ENCODE measurements around the gene GNA14. TPM values are rescaled to one million over a fixed set of nuclear protein-coding genes. Genes with fewer than 3 reads are reported as not detected.

GNA14 gene
- total and polyA plus RNA-seq, 7 donors, result 5.0 to 29.2 (median 7.8) TPM

- DNase-seq, result no peak
- 88 to 94% methylated on average over 4 of the region's 4 CpGs for WGBS, 2 donors
- no peak overlapping the region for H3K27ac ChIP-seq
- TF ChIP-seq CTCF (IDR thresholded peaks at IDR 0.05) (no peak), EP300 (IDR thresholded peaks at IDR 0.05) (no peak), POLR2A (IDR thresholded peaks at IDR 0.05) (no peak), POLR2AphosphoS5 (IDR thresholded peaks at IDR 0.05) (no peak)
- H3K4me3 ChIP-seq, result no peak overlapping the region
- no peaks in the 10 kb centered on the region for H3K27me3 ChIP-seq
- intact Hi-C loops (cut with DNase I), result no loop called here
- no peaks in the 10 kb centered on the region for H3K9me3 ChIP-seq
- peaks cover 0 to 5% (median 0%) of the 10 kb centered on the region in 4 donors for H3K4me1 ChIP-seq
- H3K36me3 ChIP-seq, result peaks cover 0 to 5% (median 0%) of the 10 kb centered on the region in 4 donors
These were observed 116.7 kb downstream of the GNA14 start for GRCh38 chr9:77531400-77531799.

- Histone ChIP-seq H3K27me3 (no peaks in the 10 kb centered on the region), H3K4me3 (no peak overlapping the region), H3K9me3 (no peaks in the 10 kb centered on the region), H3K4me1 (peaks cover 0 to 30% (median 13%) of the 10 kb centered on the region in 4 donors), H3K27ac (no peak overlapping the region), H3K36me3 (peaks cover 0 to 5% (median 0%) of the 10 kb centered on the region in 4 donors)
- 21 to 66% methylated on average over 2 of the region's 2 CpGs for WGBS, 2 donors
- intact Hi-C loops (cut with DNase I), result no loop called here
- no peak for DNase-seq
- TF ChIP-seq CTCF (IDR thresholded peaks at IDR 0.05) (no peak), POLR2A (IDR thresholded peaks at IDR 0.05) (no peak), EP300 (IDR thresholded peaks at IDR 0.05) (no peak), POLR2AphosphoS5 (IDR thresholded peaks at IDR 0.05) (peak in 2 of 4 donors; percentile 6 to 36)
These were observed 124.2 kb downstream of the GNA14 start for GRCh38 chr9:77523891-77524290.

GRCh38 chr9:77521091-77521490, 127.0 kb downstream of the GNA14 start:
- H3K4me1 ChIP-seq, result peaks cover 0 to 30% (median 13%) of the 10 kb centered on the region in 4 donors
- H3K36me3 ChIP-seq, result no peaks in the 10 kb centered on the region
- no peaks in the 10 kb centered on the region for H3K9me3 ChIP-seq
- H3K4me3 ChIP-seq, result no peak overlapping the region
- H3K27me3 ChIP-seq, result no peaks in the 10 kb centered on the region
- TF ChIP-seq CTCF (IDR thresholded peaks at IDR 0.05) (no peak), EP300 (IDR thresholded peaks at IDR 0.05) (no peak), POLR2A (IDR thresholded peaks at IDR 0.05) (no peak), POLR2AphosphoS5 (IDR thresholded peaks at IDR 0.05) (no peak)
- intact Hi-C loops (cut with DNase I), result no loop called here
- DNase-seq, result peak; percentile 74
- 20 to 57% methylated on average over 3 of the region's 3 CpGs for WGBS, 2 donors
- peak overlapping the region in 1 of 4 donors; percentile 28 for H3K27ac ChIP-seq

GRCh38 chr9:77518688-77519087, 129.4 kb downstream of the GNA14 start:
- Histone ChIP-seq H3K36me3 (no peaks in the 10 kb centered on the region), H3K4me3 (no peak overlapping the region), H3K9me3 (no peaks in the 10 kb centered on the region), H3K4me1 (peaks cover 0 to 18% (median 8%) of the 10 kb centered on the region in 4 donors), H3K27ac (no peak overlapping the region), H3K27me3 (no peaks in the 10 kb centered on the region)
- WGBS, 2 donors, result 19 to 68% methylated on average over 1 of the region's 1 CpG
- TF ChIP-seq POLR2A (IDR thresholded peaks at IDR 0.05), result no peak
- TF ChIP-seq CTCF (IDR thresholded peaks at IDR 0.05), result no peak
- no peak for TF ChIP-seq POLR2AphosphoS5 (IDR thresholded peaks at IDR 0.05)
- DNase-seq, result no peak
- intact Hi-C loops (cut with DNase I), result no loop called here

- WGBS, 2 donors, result 71 to 78% methylated on average over 6 of the region's 6 CpGs
These were observed 131.3 kb downstream of the GNA14 start for GRCh38 chr9:77516781-77517180.

More at GRCh38 chr9:77516781-77517180, 131.3 kb downstream of the GNA14 start:
- intact Hi-C loops (cut with DNase I), result no loop called here
- DNase-seq, result no peak
- Histone ChIP-seq H3K4me3 (no peak overlapping the region), H3K27me3 (no peaks in the 10 kb centered on the region), H3K9me3 (no peaks in the 10 kb centered on the region), H3K27ac (no peak overlapping the region), H3K4me1 (peaks cover 0 to 14% (median 9%) of the 10 kb centered on the region in 4 donors), H3K36me3 (no peaks in the 10 kb centered on the region)
- TF ChIP-seq CTCF (IDR thresholded peaks at IDR 0.05) (no peak), EP300 (IDR thresholded peaks at IDR 0.05) (no peak), POLR2A (IDR thresholded peaks at IDR 0.05) (no peak), POLR2AphosphoS5 (IDR thresholded peaks at IDR 0.05) (no peak)
